ENCODE data around the gene FOSB. TPM values are rescaled to one million over a fixed set of nuclear protein-coding genes. Genes with fewer than 3 reads are reported as not detected.
A peak's percentile ranks its signal among the peaks of the same experiment; 100 is the strongest.

FOSB gene
- total and polyA plus RNA-seq, 9 of the 15 experiments (the other 6 are each of a cell fraction or from before 2014, with no cell fraction given): 0.11 to 2.7 (median 0.73) TPM

GRCh38 chr19:45515081-45515624 lies 47.4 kb downstream of the FOSB start (continued):
- no peak for TF ChIP-seq ZNF609 (CRISPR knock-in tag; IDR thresholded peaks at IDR 0.05; ENCODE audit: borderline replicate concordance)
- TF ChIP-seq MYBL2 (IDR thresholded peaks at IDR 0.05; ENCODE audit: low read depth): no peak
- no peak for TF ChIP-seq MYBL2 (CRISPR knock-in tag; IDR thresholded peaks at IDR 0.05; ENCODE audit: borderline replicate concordance)
- peak; percentile 72 for TF ChIP-seq ETV5 (CRISPR knock-in tag; IDR thresholded peaks at IDR 0.05; ENCODE audit: low read depth)
- TF ChIP-seq ZNF174 (CRISPR knock-in tag; IDR thresholded peaks at IDR 0.05): no peak
- no peak for TF ChIP-seq NR2C2 (CRISPR knock-in tag; IDR thresholded peaks at IDR 0.05)
- peak; percentile 56 for TF ChIP-seq NR2C2 (tag; IDR thresholded peaks at IDR 0.05)
- peak; percentile 76 for TF ChIP-seq ETV1 (tag; conservative IDR thresholded peaks at IDR 0.05; ENCODE audit: low read depth)
- no peak for TF ChIP-seq USF1 (CRISPR knock-in tag; IDR thresholded peaks at IDR 0.05)
- TF ChIP-seq MAFK (IDR thresholded peaks at IDR 0.05; ENCODE audit: low read length): no peak
- TF ChIP-seq ZNF586 (CRISPR knock-in tag; conservative IDR thresholded peaks at IDR 0.05): no peak
- TF ChIP-seq ZNF175 (CRISPR knock-in tag; IDR thresholded peaks at IDR 0.05; ENCODE audit: low read depth): no peak
- peak; percentile 79; the same call in 1 of the 2 replicates for TF ChIP-seq SMARCE1 (IDR thresholded peaks at IDR 0.05)
- no peak for TF ChIP-seq ZC3H4 (CRISPR knock-in tag; IDR thresholded peaks at IDR 0.05; ENCODE audit: borderline replicate concordance)
- TF ChIP-seq ELF1 (tag; IDR thresholded peaks at IDR 0.05): peak; percentile 77
- peak; percentile 6; the same call in 1 of the 2 replicates for TF ChIP-seq ZNF316 (IDR thresholded peaks at IDR 0.05)
- TF ChIP-seq ADNP (tag; IDR thresholded peaks at IDR 0.05): peak; percentile 78
- TF ChIP-seq RBM25 (IDR thresholded peaks at IDR 0.05; ENCODE audit: low read depth, low read length, severe bottlenecking): no peak
- no peak for TF ChIP-seq HDGF (IDR thresholded peaks at IDR 0.05)
- TF ChIP-seq NRF1 (conservative IDR thresholded peaks at IDR 0.05 in 1 of 2, IDR thresholded peaks at IDR 0.05 in 1 of 2): peak; percentile 26 to 37; a peak in 2 of 4 replicates
- TF ChIP-seq DPF2 (IDR thresholded peaks at IDR 0.05): peak; percentile 48; the same call in 1 of the 2 replicates
- TF ChIP-seq MCM7 (IDR thresholded peaks at IDR 0.05): no peak
- TF ChIP-seq ZNF354B (CRISPR knock-in tag; IDR thresholded peaks at IDR 0.05): no peak
- TF ChIP-seq ESRRA (IDR thresholded peaks at IDR 0.05; ENCODE audit: borderline replicate concordance, low read depth): peak; percentile 99
- peak; percentile 68 for TF ChIP-seq GABPA (tag; conservative IDR thresholded peaks at IDR 0.05; ENCODE audit: low read depth)
- TF ChIP-seq JUND (IDR thresholded peaks at IDR 0.05; ENCODE audit: borderline replicate concordance, low read depth, low read length): peak; percentile 47
- TF ChIP-seq JUND (tag; IDR thresholded peaks at IDR 0.05; ENCODE audit: borderline replicate concordance, low read depth, low read length): peak; percentile 48; the same call in 2 of the 3 replicates
